Measurements from ENCODE around the gene EIF1B.
"Not testable (repeated sequence)": the region's sequence is repeated elsewhere in the genome, so short reads cannot be mapped to it uniquely, and the experiment has no call there.

EIF1B gene

GRCh38 chr3:40309418-40309924, at the start of gene EIF1B:
Gene EIF1B (plus strand): TSS chr3:40309707. CDS start chr3:40309942, 235 bp downstream.
- DNase-seq (ENCODE audit: low read depth), result peak; percentile 98

- DNase-seq (ENCODE audit: low read depth), result no peak
Observed at GRCh38 chr3:40262331-40262730, 47.2 kb upstream of the EIF1B start.

- no peak for DNase-seq (ENCODE audit: low read depth)
Observed at GRCh38 chr3:40264451-40264850, 45.1 kb upstream of the EIF1B start.

- no peak for DNase-seq (ENCODE audit: low read depth)
Observed at GRCh38 chr3:40265181-40265580, 44.3 kb upstream of the EIF1B start.

- DNase-seq (ENCODE audit: low read depth), result no peak
Observed at GRCh38 chr3:40267937-40268724, 41.4 kb upstream of the EIF1B start.

GRCh38 chr3:40268802-40269524, 40.5 kb upstream of the EIF1B start:
- DNase-seq (ENCODE audit: low read depth), result no peak

- DNase-seq (ENCODE audit: low read depth), result no peak
Observed at GRCh38 chr3:40278791-40279190, 30.7 kb upstream of the EIF1B start.

GRCh38 chr3:40281995-40282394, 27.5 kb upstream of the EIF1B start:
- no peak for DNase-seq (ENCODE audit: low read depth)

- not testable (repeated sequence) for DNase-seq (ENCODE audit: low read depth)
Observed at GRCh38 chr3:40283057-40283456, 26.4 kb upstream of the EIF1B start.

- no peak for DNase-seq (ENCODE audit: low read depth)
Observed at GRCh38 chr3:40287248-40287647, 22.3 kb upstream of the EIF1B start.

GRCh38 chr3:40290396-40290795, 19.1 kb upstream of the EIF1B start:
- DNase-seq (ENCODE audit: low read depth), result no peak

- DNase-seq (ENCODE audit: low read depth), result no peak
Observed at GRCh38 chr3:40291471-40291870, 18.0 kb upstream of the EIF1B start.

- DNase-seq (ENCODE audit: low read depth), result no peak
Observed at GRCh38 chr3:40292637-40293349, 16.7 kb upstream of the EIF1B start.

- DNase-seq (ENCODE audit: low read depth), result no peak
Observed at GRCh38 chr3:40294434-40294833, 15.1 kb upstream of the EIF1B start.

GRCh38 chr3:40298075-40298474, 11.4 kb upstream of the EIF1B start:
- no peak for DNase-seq (ENCODE audit: low read depth)

- no peak for DNase-seq (ENCODE audit: low read depth)
Observed at GRCh38 chr3:40299130-40299720, 10.3 kb upstream of the EIF1B start.

GRCh38 chr3:40299721-40300335, 9.7 kb upstream of the EIF1B start:
- no peak for DNase-seq (ENCODE audit: low read depth)

- DNase-seq (ENCODE audit: low read depth), result no peak
Observed at GRCh38 chr3:40302784-40303183, 6.7 kb upstream of the EIF1B start.

GRCh38 chr3:40304352-40304751, 5.2 kb upstream of the EIF1B start:
- no peak for DNase-seq (ENCODE audit: low read depth)

GRCh38 chr3:40306336-40306735, 3.2 kb upstream of the EIF1B start:
- no peak for DNase-seq (ENCODE audit: low read depth)

- no peak for DNase-seq (ENCODE audit: low read depth)
Observed at GRCh38 chr3:40307176-40307575, 2.3 kb upstream of the EIF1B start.
